ENCODE data around the gene CTSL. TPM values are rescaled to one million over a fixed set of nuclear protein-coding genes. Genes with fewer than 3 reads are reported as not detected.
"Not testable (repeated sequence)": the region's sequence is repeated elsewhere in the genome, so short reads cannot be mapped to it uniquely, and the experiment has no call there.

Gene CTSL
- total RNA-seq, 1 experiment from 2014 or later = 84.2 TPM

DNA sequence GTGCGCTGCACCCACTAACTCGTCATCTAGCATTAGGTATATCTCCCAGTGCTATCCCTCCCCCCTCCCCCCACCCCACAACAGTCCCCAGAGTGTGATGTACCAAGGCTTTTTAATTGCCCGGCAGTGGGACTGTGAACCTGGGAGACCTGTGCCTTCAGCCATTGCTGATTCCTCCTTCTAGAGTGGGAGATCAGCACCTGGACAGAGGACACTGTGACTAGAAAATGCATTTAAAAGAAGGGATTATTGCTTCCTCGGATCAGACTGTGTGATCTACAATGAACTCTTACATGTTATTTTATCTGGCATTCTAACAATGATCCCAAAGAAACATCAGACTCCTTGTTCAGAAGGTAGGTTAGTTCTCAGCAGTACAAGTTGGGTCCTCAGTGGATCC, 25.9 kb downstream of the CTSL start:
- no peaks in the 10 kb centered on the region for H3K27me3 Mint-ChIP-seq (ENCODE audit: insufficient read depth, unreplicated experiment)
- H3K27ac Mint-ChIP-seq (ENCODE audit: low read depth, unreplicated experiment) = no peak overlapping the region
- no TSS peak for BruUV-seq (replicated peaks)
- no peaks in the 10 kb centered on the region for H3K36me3 Mint-ChIP-seq (ENCODE audit: insufficient read depth, unreplicated experiment)
- POLR2A ChIA-PET = no interaction called here
- no peak for DNase-seq (ENCODE audit: unreplicated experiment)
- CTCF ChIA-PET = no interaction called here
- no peaks in the 10 kb centered on the region for H3K9me3 Mint-ChIP-seq (ENCODE audit: unreplicated experiment)
- H3K4me3 Mint-ChIP-seq (ENCODE audit: unreplicated experiment) = no peak overlapping the region
- intact Hi-C loops (cut with micrococcal nuclease) = no loop called here
- TF ChIP-seq, protein P1, sequence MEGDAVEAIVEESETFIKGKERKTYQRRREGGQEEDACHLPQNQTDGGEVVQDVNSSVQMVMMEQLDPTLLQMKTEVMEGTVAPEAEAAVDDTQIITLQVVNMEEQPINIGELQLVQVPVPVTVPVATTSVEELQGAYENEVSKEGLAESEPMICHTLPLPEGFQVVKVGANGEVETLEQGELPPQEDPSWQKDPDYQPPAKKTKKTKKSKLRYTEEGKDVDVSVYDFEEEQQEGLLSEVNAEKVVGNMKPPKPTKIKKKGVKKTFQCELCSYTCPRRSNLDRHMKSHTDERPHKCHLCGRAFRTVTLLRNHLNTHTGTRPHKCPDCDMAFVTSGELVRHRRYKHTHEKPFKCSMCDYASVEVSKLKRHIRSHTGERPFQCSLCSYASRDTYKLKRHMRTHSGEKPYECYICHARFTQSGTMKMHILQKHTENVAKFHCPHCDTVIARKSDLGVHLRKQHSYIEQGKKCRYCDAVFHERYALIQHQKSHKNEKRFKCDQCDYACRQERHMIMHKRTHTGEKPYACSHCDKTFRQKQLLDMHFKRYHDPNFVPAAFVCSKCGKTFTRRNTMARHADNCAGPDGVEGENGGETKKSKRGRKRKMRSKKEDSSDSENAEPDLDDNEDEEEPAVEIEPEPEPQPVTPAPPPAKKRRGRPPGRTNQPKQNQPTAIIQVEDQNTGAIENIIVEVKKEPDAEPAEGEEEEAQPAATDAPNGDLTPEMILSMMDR (IDR thresholded peaks at IDR 0.05; ENCODE audit: unreplicated experiment) = no peak
- H3K4me1 Mint-ChIP-seq (ENCODE audit: insufficient read depth, unreplicated experiment) = no peaks in the 10 kb centered on the region

- intact Hi-C loops (cut with micrococcal nuclease) = no loop called here
- POLR2A ChIA-PET = interaction anchor here (0.8 kb wide), 1 partner anchor 14 kb away, joined by 3 read pairs; no protein-coding TSS in a partner anchor
- CTCF ChIA-PET = no interaction called here
- Mint-ChIP-seq H3K27ac (ENCODE audit: low read depth, unreplicated experiment) (no peak overlapping the region), H3K36me3 (ENCODE audit: insufficient read depth, unreplicated experiment) (no peaks in the 10 kb centered on the region), H3K9me3 (ENCODE audit: unreplicated experiment) (no peaks in the 10 kb centered on the region), H3K4me3 (ENCODE audit: unreplicated experiment) (no peak overlapping the region), H3K27me3 (ENCODE audit: insufficient read depth, unreplicated experiment) (no peaks in the 10 kb centered on the region), H3K4me1 (ENCODE audit: insufficient read depth, unreplicated experiment) (no peaks in the 10 kb centered on the region)
- DNase-seq (ENCODE audit: unreplicated experiment) = no peak
- TF ChIP-seq, protein P1 (IDR thresholded peaks at IDR 0.05; ENCODE audit: unreplicated experiment) = no peak
- BruUV-seq (replicated peaks) = no TSS peak
Measured at GRCh38 chr9:87753313-87753712, 27.4 kb downstream of the CTSL start.

DNA sequence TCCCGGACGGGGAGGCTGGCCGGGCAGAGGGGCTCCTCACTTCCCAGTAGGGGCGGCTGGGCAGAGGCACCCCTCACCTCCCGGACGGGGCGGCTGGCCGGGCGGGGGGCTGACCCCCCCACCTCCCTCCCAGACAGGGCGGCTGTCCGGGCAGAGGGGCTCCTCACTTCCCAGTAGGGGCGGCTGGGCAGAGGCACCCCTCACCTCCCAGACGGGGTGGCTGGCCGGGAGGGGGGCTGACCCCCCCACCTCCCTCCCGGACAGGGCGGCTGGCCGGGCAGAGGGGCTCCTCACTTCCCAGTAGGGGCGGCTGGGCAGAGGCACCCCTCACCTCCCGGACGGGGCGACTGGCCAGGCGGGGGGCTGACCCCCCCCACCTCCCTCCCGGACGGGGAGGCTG, 32.4 kb downstream of the CTSL start:
- H3K36me3 Mint-ChIP-seq (ENCODE audit: insufficient read depth, unreplicated experiment); H3K9me3 Mint-ChIP-seq (ENCODE audit: unreplicated experiment); H3K27me3 Mint-ChIP-seq (ENCODE audit: insufficient read depth, unreplicated experiment); H3K27ac Mint-ChIP-seq (ENCODE audit: low read depth, unreplicated experiment); POLR2A ChIA-PET; DNase-seq (ENCODE audit: unreplicated experiment); intact Hi-C loops (cut with micrococcal nuclease); CTCF ChIA-PET; BruUV-seq (replicated peaks); H3K4me1 Mint-ChIP-seq (ENCODE audit: insufficient read depth, unreplicated experiment); H3K4me3 Mint-ChIP-seq (ENCODE audit: unreplicated experiment): not testable (repeated sequence)

DNA sequence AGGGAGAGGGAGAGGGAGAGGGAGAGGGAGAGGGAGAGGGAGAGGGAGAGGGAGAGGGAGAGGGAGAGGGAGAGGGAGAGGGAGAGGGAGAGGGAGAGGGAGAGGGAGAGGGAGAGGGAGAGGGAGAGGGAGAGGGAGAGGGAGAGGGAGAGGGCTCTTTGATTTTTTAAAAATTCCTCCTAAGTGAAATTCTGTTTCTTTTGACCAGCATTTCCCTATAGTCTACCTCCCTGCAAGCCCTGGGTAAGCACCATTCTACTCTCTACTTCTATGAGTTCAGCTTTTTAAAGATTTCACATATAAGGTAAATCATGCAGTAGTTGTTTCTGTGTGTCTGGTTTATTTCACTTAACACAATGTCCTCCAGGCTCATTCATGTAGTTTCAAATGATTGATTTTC, 34.1 kb downstream of the CTSL start:
- H3K4me3 Mint-ChIP-seq (ENCODE audit: unreplicated experiment); intact Hi-C loops (cut with micrococcal nuclease); POLR2A ChIA-PET; H3K27ac Mint-ChIP-seq (ENCODE audit: low read depth, unreplicated experiment); CTCF ChIA-PET; H3K9me3 Mint-ChIP-seq (ENCODE audit: unreplicated experiment); H3K36me3 Mint-ChIP-seq (ENCODE audit: insufficient read depth, unreplicated experiment); H3K4me1 Mint-ChIP-seq (ENCODE audit: insufficient read depth, unreplicated experiment); DNase-seq (ENCODE audit: unreplicated experiment); BruUV-seq (replicated peaks); H3K27me3 Mint-ChIP-seq (ENCODE audit: insufficient read depth, unreplicated experiment): not testable (repeated sequence)

- no peaks in the 10 kb centered on the region for H3K27me3 Mint-ChIP-seq (ENCODE audit: insufficient read depth, unreplicated experiment)
- no peak overlapping the region for H3K27ac Mint-ChIP-seq (ENCODE audit: low read depth, unreplicated experiment)
- ChIA-PET POLR2A (no interaction called here), CTCF (no interaction called here)
- TF ChIP-seq, protein P1 (IDR thresholded peaks at IDR 0.05; ENCODE audit: unreplicated experiment) = no peak
- H3K36me3 Mint-ChIP-seq (ENCODE audit: insufficient read depth, unreplicated experiment) = no peaks in the 10 kb centered on the region
- peaks cover 5% of the 10 kb centered on the region for H3K4me1 Mint-ChIP-seq (ENCODE audit: insufficient read depth, unreplicated experiment)
- BruUV-seq (replicated peaks) = no TSS peak
- H3K9me3 Mint-ChIP-seq (ENCODE audit: unreplicated experiment) = no peaks in the 10 kb centered on the region
- no peak for DNase-seq (ENCODE audit: unreplicated experiment)
- H3K4me3 Mint-ChIP-seq (ENCODE audit: unreplicated experiment) = no peak overlapping the region
- intact Hi-C loops (cut with micrococcal nuclease) = no loop called here
Measured at GRCh38 chr9:87760529-87760928, 34.6 kb downstream of the CTSL start.

Data from MCF 10A (cell line).